Cardiac muscle cell (in vitro differentiated cells and primary cell): ENCODE results near the gene CSTB. TPM values are rescaled to one million over a fixed set of nuclear protein-coding genes. Genes with fewer than 3 reads are reported as not detected.

Experiments used
- DNase-seq, 2 donors: peaks; one replicate each; pipeline versions ENCODE4 v3.0.0 to v3.0.0-alpha.2; 2010 to 2017; ENCODE audit warnings: low read depth in 1 of 2, low spot score in 1 of 2
- H3K27ac ChIP-seq: fragments of 200-600 bp; sonication (generic); 2 replicates; pipeline ENCODE4 v1.5.1; 2016
- H3K27me3 ChIP-seq: fragments of 200-600 bp; sonication (generic); 2 replicates; pipeline ENCODE4 v1.6.0; 2016; ENCODE audit warnings: control low read depth
- H3K36me3 ChIP-seq: fragments of 200-600 bp; sonication (generic); 2 replicates; pipeline ENCODE4 v1.5.1; 2016; ENCODE audit warnings: control low read depth
- H3K4me1 ChIP-seq: fragments of 200-600 bp; sonication (generic); 2 replicates; pipeline ENCODE4 v1.8.1; 2017; ENCODE audit warnings: low read depth, mild to moderate bottlenecking, mixed run types
- H3K4me3 ChIP-seq: fragments of 200-600 bp; sonication (generic); 2 replicates; pipeline ENCODE4 v1.5.1; 2016; ENCODE audit warnings: mild to moderate bottlenecking
- H3K9me3 ChIP-seq: fragments of 200-600 bp; sonication (generic); 2 replicates; pipeline ENCODE4 v1.5.1; 2017; ENCODE audit warnings: low read depth, mild to moderate bottlenecking, control low read depth
- polyA plus RNA-seq: library from polyadenylated mRNA; unstranded; fragments of >200 nt; fragmentation: Nextera tagmentation; extraction: Ambion mirVana; gene quantifications from 2 replicates; pipeline ENCODE4 v1.2.1, GENCODE V29; 2016
- total RNA-seq: library from RNA; depleted of rRNA; stranded (reverse); fragments of >200 nt; gene quantifications from 2 replicates; pipeline ENCODE4 v1.2.3, GENCODE V29; 2016
- TF ChIP-seq, protein P1 (sequence below): IDR thresholded peaks from 2 replicates; pipeline ENCODE4 v1.5.1; 2012; ENCODE audit warnings: low read depth, mild to moderate bottlenecking, low read length

Gene CSTB
- total and polyA plus RNA-seq, 2 experiments from 2014 or later = 9.8 to 83.3 TPM

- TF ChIP-seq, protein P1, sequence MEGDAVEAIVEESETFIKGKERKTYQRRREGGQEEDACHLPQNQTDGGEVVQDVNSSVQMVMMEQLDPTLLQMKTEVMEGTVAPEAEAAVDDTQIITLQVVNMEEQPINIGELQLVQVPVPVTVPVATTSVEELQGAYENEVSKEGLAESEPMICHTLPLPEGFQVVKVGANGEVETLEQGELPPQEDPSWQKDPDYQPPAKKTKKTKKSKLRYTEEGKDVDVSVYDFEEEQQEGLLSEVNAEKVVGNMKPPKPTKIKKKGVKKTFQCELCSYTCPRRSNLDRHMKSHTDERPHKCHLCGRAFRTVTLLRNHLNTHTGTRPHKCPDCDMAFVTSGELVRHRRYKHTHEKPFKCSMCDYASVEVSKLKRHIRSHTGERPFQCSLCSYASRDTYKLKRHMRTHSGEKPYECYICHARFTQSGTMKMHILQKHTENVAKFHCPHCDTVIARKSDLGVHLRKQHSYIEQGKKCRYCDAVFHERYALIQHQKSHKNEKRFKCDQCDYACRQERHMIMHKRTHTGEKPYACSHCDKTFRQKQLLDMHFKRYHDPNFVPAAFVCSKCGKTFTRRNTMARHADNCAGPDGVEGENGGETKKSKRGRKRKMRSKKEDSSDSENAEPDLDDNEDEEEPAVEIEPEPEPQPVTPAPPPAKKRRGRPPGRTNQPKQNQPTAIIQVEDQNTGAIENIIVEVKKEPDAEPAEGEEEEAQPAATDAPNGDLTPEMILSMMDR = no peak
- Histone ChIP-seq H3K9me3 (no peaks in the 10 kb centered on the region), H3K27me3 (no peaks in the 10 kb centered on the region), H3K4me3 (no peak overlapping the region), H3K36me3 (peaks cover 47% of the 10 kb centered on the region), H3K27ac (no peak overlapping the region), H3K4me1 (no peaks in the 10 kb centered on the region)
- DNase-seq = no peak
Observed at GRCh38 chr21:43797415-43797814, 21.3 kb upstream of the CSTB start.

- DNase-seq = no peak
- H3K9me3 ChIP-seq = no peaks in the 10 kb centered on the region
- H3K27ac ChIP-seq = no peak overlapping the region
- TF ChIP-seq, protein P1 = no peak
- H3K36me3 ChIP-seq = peaks cover 50% of the 10 kb centered on the region
- peaks cover 5% of the 10 kb centered on the region for H3K4me1 ChIP-seq
- H3K4me3 ChIP-seq = no peak overlapping the region
- no peaks in the 10 kb centered on the region for H3K27me3 ChIP-seq
Observed at GRCh38 chr21:43794857-43795256, 18.7 kb upstream of the CSTB start.

DNA sequence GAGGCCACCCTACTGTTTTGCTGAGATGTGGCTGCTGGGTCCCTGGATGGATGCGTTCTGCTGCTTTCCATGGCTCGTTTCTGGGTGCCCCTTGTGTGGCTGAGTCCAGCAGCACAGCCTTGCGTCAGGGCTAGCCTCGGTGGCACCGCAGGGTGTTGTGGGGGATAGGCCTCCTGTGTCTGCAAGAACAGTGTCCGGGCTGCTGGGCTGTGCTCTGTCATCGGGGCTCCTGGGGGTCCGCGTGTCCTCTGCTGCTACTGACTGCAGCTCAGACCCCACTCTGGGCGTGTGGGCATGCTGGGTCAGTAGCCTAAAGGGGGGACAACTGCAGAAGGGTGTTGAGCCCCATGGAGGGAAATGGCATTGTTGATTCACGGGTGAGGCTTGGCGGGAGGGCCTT lies 18.2 kb upstream of the CSTB start:
- Histone ChIP-seq H3K27ac (no peak overlapping the region), H3K4me1 (peaks cover 5% of the 10 kb centered on the region), H3K36me3 (peaks cover 46% of the 10 kb centered on the region), H3K4me3 (no peak overlapping the region), H3K9me3 (no peaks in the 10 kb centered on the region), H3K27me3 (no peaks in the 10 kb centered on the region)
- no peak for DNase-seq
- TF ChIP-seq, protein P1 = no peak

DNA sequence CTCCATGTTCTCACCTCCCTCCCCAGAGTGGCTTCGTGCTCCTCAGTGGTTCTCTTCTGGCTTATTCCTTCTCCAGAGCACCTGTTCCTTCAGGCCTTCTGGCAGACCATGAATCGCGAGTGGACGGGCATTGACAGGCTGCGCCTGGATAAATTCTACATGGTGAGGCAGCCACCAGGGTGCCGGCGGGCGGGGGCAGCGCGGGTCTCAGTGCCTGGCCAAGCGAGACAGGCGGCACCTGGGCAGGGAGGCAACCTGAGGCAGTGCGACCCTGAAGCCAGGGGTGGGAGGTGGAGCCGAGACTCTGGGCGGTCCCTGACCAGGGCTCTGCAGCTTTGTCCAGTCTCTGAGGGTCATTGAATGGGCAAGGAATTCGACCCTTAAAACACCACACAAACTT lies 17.1 kb upstream of the CSTB start:
- DNase-seq = no peak
- TF ChIP-seq, protein P1 = no peak
- Histone ChIP-seq H3K36me3 (peaks cover 38% of the 10 kb centered on the region), H3K27me3 (no peaks in the 10 kb centered on the region), H3K4me3 (no peak overlapping the region), H3K27ac (no peak overlapping the region), H3K9me3 (no peaks in the 10 kb centered on the region), H3K4me1 (peaks cover 5% of the 10 kb centered on the region)

GRCh38 chr21:43792406-43792805 lies 16.3 kb upstream of the CSTB start:
- H3K27ac ChIP-seq = no peak overlapping the region
- TF ChIP-seq, protein P1 = no peak
- H3K4me3 ChIP-seq = no peak overlapping the region
- H3K9me3 ChIP-seq = no peaks in the 10 kb centered on the region
- no peak for DNase-seq
- peaks cover 31% of the 10 kb centered on the region for H3K36me3 ChIP-seq
- no peaks in the 10 kb centered on the region for H3K27me3 ChIP-seq
- H3K4me1 ChIP-seq = peaks cover 5% of the 10 kb centered on the region

GRCh38 chr21:43790010-43790524 lies 14.0 kb upstream of the CSTB start:
- no peak for DNase-seq

More at GRCh38 chr21:43790010-43790524, 14.0 kb upstream of the CSTB start:
- no peaks in the 10 kb centered on the region for H3K27me3 ChIP-seq
- H3K9me3 ChIP-seq = no peaks in the 10 kb centered on the region
- peaks cover 5% of the 10 kb centered on the region for H3K4me1 ChIP-seq
- H3K4me3 ChIP-seq = peak overlapping the region; percentile 66
- TF ChIP-seq, protein P1 = no peak
- no peak overlapping the region for H3K27ac ChIP-seq
- H3K36me3 ChIP-seq = peaks cover 22% of the 10 kb centered on the region
